DOHH2 (cell line): ENCODE data around the gene TMEM131.

Experiments
- H3F3A ChIP-seq: fragments of 200-600 bp; sonication (generic), shearing (Covaris generic); 2 replicates; pipeline ENCODE4 v1.6.0; 2016; ENCODE audit warnings: antibody characterized with exemption, mild to moderate bottlenecking; ENCODE audit not compliant: control insufficient read depth, insufficient read depth
- H3K27ac ChIP-seq: fragments of 200-600 bp; sonication (generic); 2 replicates; pipeline ENCODE4 v1.5.1; 2014; ENCODE audit warnings: low read depth, mild to moderate bottlenecking, low read length, moderate library complexity
- H3K27me3 ChIP-seq: fragments of 200-600 bp; sonication (generic); 2 replicates; pipeline ENCODE4 v1.6.1; 2014; ENCODE audit warnings: mild to moderate bottlenecking, low read length, mixed read lengths; ENCODE audit not compliant: control insufficient read depth
- H3K36me3 ChIP-seq: fragments of 200-600 bp; sonication (generic); 2 replicates; pipeline ENCODE4 v1.6.1; 2014; ENCODE audit warnings: mild to moderate bottlenecking, low read length, moderate library complexity, mixed read lengths; ENCODE audit not compliant: control insufficient read depth
- H3K4me1 ChIP-seq: fragments of 200-600 bp; sonication (generic); 2 replicates; pipeline ENCODE4 v1.6.1; 2014; ENCODE audit warnings: mild to moderate bottlenecking, low read length, mixed read lengths; ENCODE audit not compliant: control insufficient read depth
- H3K4me2 ChIP-seq: fragments of 200-600 bp; sonication (generic); 2 replicates; pipeline ENCODE4 v1.6.0; 2014; ENCODE audit warnings: mild to moderate bottlenecking, low read length, moderate library complexity
- H3K4me3 ChIP-seq: fragments of 200-600 bp; sonication (generic); 2 replicates; pipeline ENCODE4 v1.5.1; 2014; ENCODE audit warnings: mild to moderate bottlenecking, low read length, mixed read lengths
- H3K79me2 ChIP-seq: fragments of 200-600 bp; sonication (generic); 2 replicates; pipeline ENCODE4 v1.6.1; 2014; ENCODE audit warnings: mild to moderate bottlenecking, low read length, mixed read lengths; ENCODE audit not compliant: control insufficient read depth
- H3K9me2 ChIP-seq: fragments of 200-600 bp; sonication (generic); replicated peaks from 2 replicates; pipeline ENCODE4 v1.6.1; 2014; ENCODE audit warnings: mild to moderate bottlenecking, low read length, mixed read lengths; ENCODE audit not compliant: control insufficient read depth
- H3K9me3 ChIP-seq: fragments of 200-600 bp; sonication (generic); 2 replicates; pipeline ENCODE4 v1.6.1; 2014; ENCODE audit warnings: antibody characterized with exemption, low read length, mixed read lengths; ENCODE audit not compliant: control insufficient read depth, insufficient read depth
- H4K20me1 ChIP-seq: fragments of 200-600 bp; sonication (generic); 2 replicates; pipeline ENCODE4 v1.6.0; 2014; ENCODE audit warnings: low read depth, mild to moderate bottlenecking, antibody characterized with exemption, low read length, moderate library complexity; ENCODE audit not compliant: control insufficient read depth, insufficient read depth
- CTCF ChIP-seq: fragments of 200-600 bp; sonication (generic); IDR thresholded peaks from one replicate; pipeline ENCODE4 v1.5.1; 2014; ENCODE audit warnings: antibody characterized with exemption, mild to moderate bottlenecking, low read depth, low read length; ENCODE audit not compliant: poor library complexity, severe bottlenecking
- EZH2phosphoT487 ChIP-seq: fragments of 200-600 bp; sonication (generic); IDR thresholded peaks from 2 replicates; pipeline ENCODE4 v1.6.1; 2017; ENCODE audit warnings: borderline replicate concordance, mild to moderate bottlenecking, antibody characterized with exemption, low read length, moderate library complexity, mixed read lengths

The TMEM131 gene

GRCh38 chr2:97966545-97967215 lies 29.1 kb downstream of the TMEM131 start:
- peaks cover 100% of the 10 kb centered on the region for H3K79me2 ChIP-seq
- no peaks in the 10 kb centered on the region for H3K27me3 ChIP-seq
- no peaks in the 10 kb centered on the region for H3K9me3 ChIP-seq
- H3F3A ChIP-seq, result no peaks in the 10 kb centered on the region
- H4K20me1 ChIP-seq, result peaks cover 4% of the 10 kb centered on the region; the same call in 1 of the 2 replicates
- H3K36me3 ChIP-seq, result peaks cover 2% of the 10 kb centered on the region; the same call in 1 of the 2 replicates
- H3K4me3 ChIP-seq, result no peak overlapping the region
- peak overlapping the region; percentile 17 for H3K4me2 ChIP-seq
- TF ChIP-seq EZH2phosphoT487, result no peak
- TF ChIP-seq CTCF, result no peak
- H3K4me1 ChIP-seq, result peaks cover 65% of the 10 kb centered on the region
- H3K9me2 ChIP-seq, result no peaks in the 10 kb centered on the region
- H3K27ac ChIP-seq, result no peak overlapping the region

GRCh38 chr2:97965116-97965515 lies 30.6 kb downstream of the TMEM131 start:
- Histone ChIP-seq H3K4me2 (no peak overlapping the region), H3K9me3 (no peaks in the 10 kb centered on the region), H3F3A (peaks cover 7% of the 10 kb centered on the region; the same call in 1 of the 2 replicates), H3K36me3 (peaks cover 2% of the 10 kb centered on the region; the same call in 1 of the 2 replicates), H3K27ac (no peak overlapping the region), H3K79me2 (peaks cover 100% of the 10 kb centered on the region), H3K4me3 (no peak overlapping the region), H4K20me1 (peaks cover 4% of the 10 kb centered on the region; the same call in 1 of the 2 replicates), H3K9me2 (no peaks in the 10 kb centered on the region), H3K27me3 (no peaks in the 10 kb centered on the region), H3K4me1 (peaks cover 63% of the 10 kb centered on the region)
- no peak for TF ChIP-seq EZH2phosphoT487
- TF ChIP-seq CTCF, result no peak

- peaks cover 9% of the 10 kb centered on the region; the same call in 1 of the 2 replicates for H3F3A ChIP-seq
Measured at GRCh38 chr2:97963880-97964279, 31.9 kb downstream of the TMEM131 start.

More at GRCh38 chr2:97963880-97964279, 31.9 kb downstream of the TMEM131 start:
- Histone ChIP-seq H3K4me1 (peaks cover 60% of the 10 kb centered on the region), H3K36me3 (no peaks in the 10 kb centered on the region; the same call in 1 of the 2 replicates), H3K27me3 (no peaks in the 10 kb centered on the region), H3K4me3 (no peak overlapping the region), H3K79me2 (peaks cover 100% of the 10 kb centered on the region), H4K20me1 (peaks cover 4% of the 10 kb centered on the region; the same call in 1 of the 2 replicates), H3K4me2 (no peak overlapping the region), H3K9me3 (no peaks in the 10 kb centered on the region), H3K27ac (no peak overlapping the region), H3K9me2 (no peaks in the 10 kb centered on the region)
- no peak for TF ChIP-seq CTCF
- TF ChIP-seq EZH2phosphoT487, result no peak
